Right ventricle myocardium superior (tissue), 1 donor: ENCODE data around the gene RANBP6. TPM values are rescaled to one million over a fixed set of nuclear protein-coding genes. Genes with fewer than 3 reads are reported as not detected.
"Not testable (repeated sequence)": the region's sequence is repeated elsewhere in the genome, so short reads cannot be mapped to it uniquely, and the experiment has no call there.

Experiments used
- ATAC-seq: fragments of 200-7000 bp; cut with Tn5 transposase; one replicate; pipeline ENCODE4 v1.9.1; 2020; ENCODE audit warnings: mild to moderate bottlenecking; ENCODE audit not compliant: poor library complexity
- DNase-seq: peaks from one replicate; pipeline ENCODE4 v3.0.0-alpha.2; 2020
- intact Hi-C: fragments of 100-400 bp; cut with DNase I; formaldehyde crosslinking; loops from one replicate; pipeline ENCODE4 v1.11.2; 2022
- long read RNA-seq: library from polyadenylated mRNA; unstranded; transcript quantifications from one replicate; pipeline ENCODE4 v2.0.0, GENCODE V29; 2021
- total RNA-seq: library from RNA; stranded (reverse); fragmentation: NEBNext Ultra II Directional; extraction: Animal tissue kit (Norgen Biotek cat#: 25700); gene quantifications from one replicate; pipeline ENCODE4 v1.2.1, GENCODE V29; 2021
- donor health status: DM: no; HTN: yes; CAD: no; lungs with severe emphysema.

Gene RANBP6
- 20.5 TPM for total RNA-seq
- long read RNA-seq, full-length matches to known transcripts: 40 of 41 reads
- long read RNA-seq, partial matches to known transcripts: 0 of 41 reads
- long read RNA-seq, other reads (novel, unspliced or antisense): 1 of 41 reads

DNA sequence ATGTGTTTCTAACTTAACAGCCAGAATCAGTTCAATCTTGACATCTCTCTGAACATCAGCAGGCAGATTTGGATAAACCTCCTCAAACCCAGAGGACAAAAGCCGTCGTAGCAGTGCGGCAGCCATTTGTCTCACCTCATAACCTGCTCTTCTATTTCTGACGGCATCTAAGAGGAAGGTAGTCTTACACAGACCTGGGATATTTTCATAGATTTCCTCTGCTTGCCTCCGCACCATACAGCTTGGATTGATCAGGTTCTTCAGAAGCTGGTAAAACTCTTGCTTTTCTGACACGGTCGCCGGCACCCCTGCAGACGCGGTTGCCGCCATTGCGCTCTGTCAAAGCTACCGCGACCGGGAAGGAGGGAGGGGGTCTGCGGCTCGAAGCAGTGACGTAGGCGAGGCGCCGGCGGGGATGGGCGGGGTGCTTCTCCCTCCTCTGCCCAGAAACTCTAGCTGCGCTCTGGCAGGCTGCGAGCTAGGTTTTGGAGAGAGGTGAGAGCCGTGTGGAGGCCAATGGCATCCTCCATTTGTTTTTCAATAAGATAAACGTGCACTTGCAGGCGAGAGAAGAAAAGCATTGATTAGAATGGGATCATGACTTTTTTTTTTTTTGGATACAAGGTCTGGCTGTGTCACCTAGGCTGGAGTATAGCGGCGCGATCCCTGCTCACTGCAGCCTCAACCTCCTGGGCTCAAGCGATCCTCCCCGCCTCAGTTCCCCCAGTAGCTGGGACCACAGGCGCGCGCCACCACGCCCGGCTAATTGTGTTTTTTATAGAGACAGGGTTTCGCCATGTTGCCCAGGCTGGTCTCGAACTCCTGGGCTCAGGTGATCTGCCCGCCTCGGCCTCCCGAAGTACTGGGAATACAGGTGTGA lies at the start of gene RANBP6:
Gene RANBP6 (minus strand): TSS at position 347 of the 880 bp plus-strand sequence. CDS start 17 bp downstream, at position 330.
- intact Hi-C loops: no loop called here
- DNase-seq: peak; percentile 96

DNA sequence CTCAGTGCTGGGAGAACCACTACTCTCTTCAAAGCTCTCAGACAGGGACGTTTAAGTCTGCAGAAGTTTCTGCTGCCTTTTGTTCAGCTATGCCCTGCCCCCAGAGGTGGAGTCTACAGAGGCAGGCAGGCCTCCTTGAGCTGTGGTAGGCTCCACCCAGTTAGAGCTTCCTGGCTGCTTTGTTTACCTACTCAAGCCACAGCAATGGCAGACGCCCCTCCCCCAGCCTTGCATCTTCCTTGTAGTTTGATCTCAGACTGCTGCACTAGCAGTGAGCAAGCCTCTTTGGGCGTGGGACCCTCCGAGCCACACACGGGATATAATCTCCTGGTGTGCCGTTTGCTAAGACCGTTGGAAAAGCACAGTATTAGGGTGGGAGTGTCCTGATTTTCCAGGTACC lies 47.7 kb upstream of the RANBP6 start:
- intact Hi-C loops, ATAC-seq, DNase-seq: not testable (repeated sequence)

More for the DNA sequence above, at the start of gene RANBP6:
- ATAC-seq: peak; percentile 100

DNA sequence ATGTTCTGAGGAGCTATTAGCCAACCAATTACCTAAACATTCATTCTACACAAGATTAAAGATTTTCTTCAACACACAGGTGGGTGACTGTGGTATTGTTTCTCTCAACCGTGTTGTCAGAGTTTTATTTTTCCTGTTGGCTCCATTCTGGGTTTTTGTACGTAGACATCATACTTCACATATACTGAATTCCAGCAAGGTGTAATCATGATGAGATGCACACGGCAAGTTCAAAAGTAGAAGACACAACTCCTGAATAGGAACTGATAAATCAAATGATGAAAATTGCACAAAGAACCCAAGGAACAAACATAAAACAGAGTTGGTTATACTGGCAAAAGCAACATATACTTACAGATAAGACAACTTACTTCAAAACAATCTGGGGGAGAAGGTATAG lies 40.2 kb upstream of the RANBP6 start:
- DNase-seq (no peak), ATAC-seq (no peak)
- intact Hi-C loops: loop anchor here (2.0 kb wide), 1 partner anchor 251 kb away; no protein-coding TSS in a partner anchor

DNA sequence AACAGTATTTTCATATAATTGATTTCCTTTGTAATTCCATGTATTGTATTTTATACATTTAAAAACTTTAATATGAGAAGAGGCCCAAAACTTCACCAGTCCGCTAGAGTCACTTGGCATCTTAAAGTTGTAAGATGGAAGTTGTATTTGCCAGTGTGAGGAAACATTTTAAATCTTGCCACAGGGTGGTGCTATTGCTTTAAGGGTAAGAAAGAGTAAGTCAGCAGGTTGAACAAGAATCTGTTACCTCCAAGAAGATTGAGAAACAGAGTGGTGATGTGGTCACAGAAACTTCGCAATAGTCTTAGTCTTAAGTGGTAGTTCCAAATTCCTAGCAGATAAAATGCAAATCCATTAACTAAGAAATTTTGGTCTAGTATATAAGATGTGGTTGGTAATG lies 39.8 kb upstream of the RANBP6 start:
- intact Hi-C loops: loop anchor here (2.0 kb wide), 1 partner anchor 252 kb away; no protein-coding TSS in a partner anchor
- peak; percentile 93 for ATAC-seq
- no peak for DNase-seq

DNA sequence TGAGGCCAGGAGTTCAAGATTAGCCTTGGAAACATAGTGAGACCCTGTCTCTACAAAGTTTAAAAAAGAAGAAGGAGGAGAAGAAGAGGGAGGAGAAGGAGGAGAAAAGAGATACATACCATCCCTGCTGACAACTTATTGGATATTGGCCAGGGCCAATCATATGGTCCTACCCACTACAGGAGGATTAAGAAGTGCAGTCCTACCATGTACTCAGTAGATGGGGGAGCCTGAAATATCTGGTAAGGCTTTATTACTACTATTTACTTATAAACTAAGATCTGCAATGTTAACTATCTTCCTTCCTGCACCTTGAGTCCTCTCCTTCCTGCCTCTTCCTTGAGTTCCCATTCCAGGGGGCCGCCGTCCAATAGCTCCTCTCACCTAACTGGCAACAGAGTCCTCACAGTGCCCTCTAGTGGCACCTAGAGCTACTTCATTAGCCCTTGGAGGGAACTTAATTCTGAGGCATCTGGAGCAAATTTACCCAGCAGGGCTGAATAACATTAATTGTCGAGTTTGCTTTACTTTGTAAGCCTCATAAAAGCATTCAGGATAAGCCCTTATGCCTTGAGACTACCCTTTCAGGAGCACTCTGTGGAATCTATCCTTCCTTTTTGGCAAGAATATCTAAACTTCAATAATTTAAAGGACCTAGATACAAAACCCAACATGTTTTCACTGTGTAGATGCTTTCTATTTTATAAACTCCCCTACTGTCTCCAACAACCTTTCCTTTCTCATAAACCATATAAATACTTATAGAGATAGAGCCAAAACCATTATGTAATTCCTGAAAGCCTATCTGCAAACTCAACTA lies 39.1 kb upstream of the RANBP6 start:
- peak; percentile 60 for DNase-seq
- intact Hi-C loops: loop anchor here (2.0 to 5.0 kb wide), 2 partner anchors 167 to 252 kb away; no protein-coding TSS in a partner anchor

DNA sequence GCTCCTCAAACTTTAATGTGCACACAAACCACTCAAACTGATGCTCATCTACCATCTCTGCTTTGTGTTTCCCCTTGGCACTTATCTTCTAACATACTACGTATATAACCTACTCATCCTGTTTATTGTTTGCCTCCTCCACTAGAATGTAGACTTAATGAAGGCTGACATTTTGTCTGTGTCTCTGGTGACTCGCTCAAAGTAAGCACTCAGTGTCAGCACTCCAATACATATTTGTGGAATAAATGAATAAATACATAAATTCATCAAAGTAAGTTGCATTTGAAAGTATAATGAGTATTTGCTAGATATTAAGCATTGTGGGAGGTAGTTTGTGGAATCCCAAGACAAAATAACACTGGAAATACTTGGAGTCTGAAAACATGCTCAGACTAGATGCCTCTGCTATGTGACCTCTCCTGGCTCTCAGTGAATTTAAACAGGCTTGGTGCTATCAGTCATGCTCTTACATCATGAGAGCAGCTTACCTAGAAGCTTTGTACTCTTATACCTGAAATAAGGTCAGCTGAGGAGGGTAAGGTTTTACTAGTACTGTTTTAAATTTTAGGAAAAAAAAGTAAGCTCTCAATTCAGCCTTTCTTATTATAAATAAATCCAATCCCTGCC lies 37.0 kb upstream of the RANBP6 start:
- DNase-seq (no peak), ATAC-seq (no peak)
- intact Hi-C loops: loop anchor here (5.0 kb wide), 1 partner anchor 165 kb away; no protein-coding TSS in a partner anchor

More for the DNA sequence above, 39.1 kb upstream of the RANBP6 start:
- peak; percentile 95 for ATAC-seq

DNA sequence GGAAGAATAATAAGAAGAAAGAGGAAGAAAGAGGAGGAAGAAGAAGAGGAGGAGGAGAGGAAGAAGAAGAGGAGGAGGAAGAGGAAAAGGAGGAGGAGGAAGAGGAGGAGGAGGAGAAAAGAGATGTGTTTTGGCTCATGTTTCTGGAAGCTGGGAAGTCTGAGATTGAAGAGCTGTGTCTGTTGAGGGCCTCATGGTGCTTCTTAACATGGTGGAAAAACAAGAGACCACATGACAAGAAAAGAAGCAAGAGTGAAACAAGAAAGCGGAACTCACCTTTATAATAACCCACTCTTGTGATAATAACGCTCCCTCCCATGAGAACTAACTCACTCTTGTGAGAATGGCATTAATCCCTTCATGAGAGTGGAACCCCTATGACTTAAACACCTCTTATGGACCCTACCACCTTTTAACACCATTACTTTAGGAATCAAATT lies 36.1 kb upstream of the RANBP6 start:
- DNase-seq: no peak
- intact Hi-C loops: loop anchor here (5.0 kb wide), 1 partner anchor 164 kb away; no protein-coding TSS in a partner anchor
- ATAC-seq: no peak

DNA sequence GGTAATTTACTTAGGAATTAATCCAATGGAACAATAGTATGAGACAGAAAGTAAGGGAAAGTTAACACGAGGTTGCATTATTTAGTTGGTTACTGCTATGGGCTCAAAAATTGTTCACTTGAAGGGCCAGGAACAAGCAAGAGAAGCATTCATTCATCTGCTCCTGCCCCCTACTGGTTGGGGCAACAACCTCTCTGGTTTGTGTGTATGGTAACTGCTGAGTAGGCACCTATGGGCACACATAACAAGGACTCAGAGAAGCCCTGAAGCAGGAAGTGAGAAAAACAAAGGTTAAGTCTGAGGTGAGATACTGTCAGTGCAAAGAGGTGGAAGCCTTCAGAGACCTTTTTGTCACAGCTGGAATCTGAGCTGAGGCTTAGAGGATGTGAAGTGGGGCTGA lies 34.4 kb upstream of the RANBP6 start:
- intact Hi-C loops: loop anchor here (5.0 kb wide), 1 partner anchor 162 kb away; no protein-coding TSS in a partner anchor
- no peak for ATAC-seq
- DNase-seq: no peak

DNA sequence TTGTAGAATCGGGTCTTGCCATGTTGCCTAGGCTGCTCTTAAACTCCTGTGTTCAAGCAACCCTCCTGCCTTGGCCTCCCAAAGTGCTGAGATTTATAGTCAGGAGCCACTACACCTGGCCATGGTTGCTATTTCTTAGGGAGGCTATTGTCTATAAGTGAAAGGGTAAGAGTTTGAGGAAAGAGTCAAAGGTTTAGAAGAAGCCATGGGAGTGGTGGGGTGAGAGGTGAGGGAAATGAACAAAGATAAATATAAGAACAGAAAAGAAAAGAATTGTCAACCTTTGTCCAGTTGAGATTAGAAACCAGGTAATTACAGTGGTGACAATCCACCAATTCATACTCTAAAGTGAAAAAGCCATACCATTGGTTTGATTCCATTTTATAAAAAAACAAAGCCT lies 32.6 kb upstream of the RANBP6 start:
- DNase-seq (no peak), ATAC-seq (no peak)
- intact Hi-C loops: no loop called here

DNA sequence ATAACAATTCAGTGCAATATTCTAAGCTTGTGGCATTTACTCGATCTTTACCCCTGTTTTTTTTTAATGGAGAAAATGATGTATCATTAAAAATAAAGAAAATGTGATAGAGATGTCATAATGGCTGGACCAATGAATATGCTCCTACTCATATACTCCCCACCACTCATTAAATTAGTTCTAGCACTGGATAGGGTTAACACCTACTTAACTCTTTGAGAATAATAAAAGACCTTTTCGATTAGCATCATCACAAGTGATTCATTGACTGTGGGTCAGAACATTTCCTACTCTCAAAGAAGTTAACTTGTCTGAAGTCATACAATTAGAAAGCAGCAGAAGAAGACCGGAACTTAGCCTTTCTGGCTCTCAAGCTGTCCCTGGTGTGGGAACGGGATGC lies 31.6 kb upstream of the RANBP6 start:
- DNase-seq (no peak), ATAC-seq (no peak)
- intact Hi-C loops: no loop called here

DNA sequence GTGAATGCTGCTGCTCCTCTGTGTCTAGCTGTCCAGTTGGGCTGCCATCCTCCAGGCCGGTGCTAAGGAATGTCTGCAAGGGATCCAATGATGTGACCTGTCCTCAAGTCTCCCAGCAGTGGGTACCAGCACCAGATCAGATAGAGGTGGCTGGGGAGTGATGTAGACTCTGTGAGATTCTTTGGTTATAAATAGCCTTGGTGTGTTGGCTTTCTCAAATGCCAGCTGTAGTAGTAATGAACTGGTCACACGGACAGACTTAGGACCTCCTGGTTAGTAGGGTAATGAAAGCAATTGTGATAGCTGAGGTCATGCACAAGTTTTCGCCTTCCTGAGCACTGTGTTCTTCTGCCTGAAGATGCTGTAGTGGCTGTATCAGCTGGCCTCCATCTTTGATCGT lies 29.9 kb upstream of the RANBP6 start:
- intact Hi-C loops: no loop called here
- ATAC-seq: peak; percentile 43
- DNase-seq: no peak

DNA sequence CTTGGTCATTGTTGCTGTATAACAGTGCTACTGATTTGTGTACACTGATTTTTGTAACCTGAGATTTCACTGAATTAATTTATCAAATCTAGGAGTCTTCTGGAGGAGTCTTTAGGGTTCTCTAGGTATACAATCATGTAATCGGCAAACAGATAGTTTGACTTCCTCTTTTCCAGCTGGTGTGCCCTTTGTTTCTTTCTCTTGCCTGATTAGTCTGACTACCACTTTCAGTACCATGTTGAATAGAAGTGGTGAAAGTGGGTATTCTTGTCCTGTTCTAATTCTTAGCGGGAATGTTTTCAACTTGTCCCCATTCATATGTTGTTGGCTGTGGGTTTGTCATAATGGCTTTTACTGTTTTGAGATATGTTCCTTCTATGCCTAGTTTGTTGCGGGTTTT lies 24.7 kb upstream of the RANBP6 start:
- intact Hi-C loops: no loop called here
- DNase-seq: no peak
- no peak for ATAC-seq

DNA sequence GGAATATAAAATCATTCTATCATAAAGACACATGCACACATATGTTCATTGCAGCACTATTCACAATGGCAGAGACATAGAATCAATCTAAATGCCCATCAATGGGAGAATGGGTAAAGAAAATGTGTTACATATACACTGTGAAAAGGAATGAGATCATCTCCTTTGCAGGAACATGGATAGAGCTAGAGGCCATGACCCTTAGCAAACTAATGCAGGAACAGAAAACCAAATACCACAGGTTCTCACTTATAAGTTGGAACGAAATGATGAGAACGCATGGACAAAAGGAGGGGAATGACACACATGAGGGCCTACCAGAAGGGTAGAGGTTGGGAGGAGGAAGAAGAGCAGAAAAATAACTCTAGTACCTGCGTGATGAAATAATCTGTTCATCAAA lies 21.0 kb upstream of the RANBP6 start:
- DNase-seq: no peak
- intact Hi-C loops: no loop called here

DNA sequence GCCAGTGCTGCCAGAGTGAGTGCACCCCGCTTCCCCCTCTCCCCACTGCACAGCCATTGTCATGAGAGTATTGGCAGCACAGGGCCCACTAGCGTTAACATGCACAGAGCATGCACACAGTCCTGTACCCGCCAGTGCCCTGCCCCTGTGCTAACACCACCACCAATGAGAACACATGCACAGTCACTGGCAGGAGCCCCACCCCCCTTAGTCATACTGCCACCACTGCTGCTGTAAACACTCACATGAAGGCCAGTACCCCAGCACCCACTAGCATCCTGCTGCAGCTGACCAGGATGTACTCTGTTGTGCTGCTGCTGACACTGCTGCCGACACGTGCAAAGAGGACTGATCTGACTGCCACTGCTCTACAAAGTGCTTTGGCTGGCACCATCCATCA lies 19.5 kb upstream of the RANBP6 start:
- DNase-seq (no peak), ATAC-seq (no peak)
- intact Hi-C loops: no loop called here

More for the DNA sequence above, 21.0 kb upstream of the RANBP6 start:
- ATAC-seq: no peak

DNA sequence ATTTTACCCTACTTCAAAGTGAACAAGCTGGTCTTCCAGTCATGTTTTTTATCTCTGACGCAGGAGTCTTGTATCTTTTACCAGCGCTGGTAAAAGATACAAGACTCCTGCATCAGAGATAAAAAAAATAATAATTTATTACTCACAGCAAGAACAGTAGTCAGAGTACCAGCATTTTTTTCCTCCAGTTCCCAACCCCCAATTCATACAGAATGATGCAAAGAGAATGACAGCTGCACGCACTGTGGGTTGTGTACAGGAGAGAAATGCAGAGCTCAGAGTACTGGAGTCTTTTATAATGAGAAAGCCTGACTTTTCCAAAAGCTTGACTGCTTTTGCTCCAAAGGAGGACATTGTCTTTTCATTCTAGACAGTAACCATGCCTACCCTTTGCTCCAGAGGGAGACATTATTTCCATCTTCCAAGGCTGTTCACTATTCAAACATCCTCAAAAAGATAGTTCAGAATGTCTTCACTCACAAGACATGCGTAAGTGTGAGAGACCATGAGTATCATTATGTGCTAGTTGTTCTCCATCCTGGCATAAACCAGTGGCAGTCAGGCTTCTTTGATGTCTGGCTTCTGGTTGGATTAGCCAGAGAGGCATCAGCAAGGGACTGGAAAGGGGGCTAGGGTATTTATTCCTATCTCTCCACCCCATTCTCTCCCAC lies 14.3 kb upstream of the RANBP6 start:
- ATAC-seq: no peak
- no peak for DNase-seq
- intact Hi-C loops: no loop called here

DNA sequence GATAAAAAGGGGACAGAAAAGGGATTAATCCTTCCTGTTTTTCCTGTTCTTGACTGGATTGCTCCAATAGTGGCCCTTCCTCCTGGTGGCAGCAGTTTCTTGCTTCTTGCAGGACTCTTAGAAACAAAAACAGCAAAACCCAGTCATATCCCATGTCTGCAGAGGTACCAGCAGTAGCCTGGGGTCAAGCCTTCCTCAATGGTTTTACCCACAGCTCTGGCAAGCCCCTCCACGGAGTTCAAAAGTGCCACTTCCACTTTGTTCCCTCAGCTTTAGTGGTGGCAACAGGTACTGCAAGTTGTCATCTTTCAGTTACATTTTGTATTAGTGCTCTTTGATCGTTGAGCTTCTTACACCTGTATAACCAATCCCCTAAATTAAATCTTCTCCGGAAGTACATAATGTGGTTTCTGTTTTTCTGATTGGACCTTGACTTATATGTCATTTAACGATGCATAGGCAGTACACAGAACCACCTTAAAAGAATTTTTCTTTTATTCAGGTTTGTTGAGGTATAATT lies 8.7 kb upstream of the RANBP6 start:
- intact Hi-C loops: no loop called here
- ATAC-seq (no peak), DNase-seq (no peak)

DNA sequence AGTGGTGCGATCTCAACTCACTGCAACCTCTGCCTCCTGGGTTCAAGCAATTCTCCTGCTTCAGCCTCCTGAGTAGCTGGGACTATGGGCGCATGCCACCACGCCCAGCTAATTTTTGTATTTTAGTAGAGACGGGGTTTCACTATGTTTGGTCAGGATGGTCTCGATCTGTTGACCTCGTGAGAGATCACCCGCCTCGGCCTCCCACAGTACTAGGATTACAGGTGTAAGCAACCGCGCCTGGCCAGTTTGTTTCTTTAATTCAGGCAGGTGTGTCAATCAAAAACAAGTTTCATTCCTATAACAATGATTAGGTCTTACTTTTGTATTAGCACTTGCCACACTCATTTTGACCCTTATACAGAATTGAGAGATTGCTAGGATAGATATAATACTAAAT lies 1.6 kb upstream of the RANBP6 start:
- DNase-seq, ATAC-seq, intact Hi-C loops: not testable (repeated sequence)
